Breast epithelium (tissue), 3 donors: ENCODE results near the gene RTN4R.

Experiments used
- CTCF ChIP-seq, 3 donors: fragments of 450-650 bp; IDR thresholded peaks; one replicate each; pipeline ENCODE4 v1.5.1; 2016 to 2017; ENCODE audit warnings: antibody characterized with exemption in 3 of 3, mild to moderate bottlenecking in 3 of 3, moderate library complexity in 3 of 3
- POLR2A ChIP-seq: fragments of 450-650 bp; IDR thresholded peaks from one replicate; pipeline ENCODE4 v1.6.1; 2016; ENCODE audit warnings: antibody characterized with exemption, mild to moderate bottlenecking, moderate library complexity

DNA sequence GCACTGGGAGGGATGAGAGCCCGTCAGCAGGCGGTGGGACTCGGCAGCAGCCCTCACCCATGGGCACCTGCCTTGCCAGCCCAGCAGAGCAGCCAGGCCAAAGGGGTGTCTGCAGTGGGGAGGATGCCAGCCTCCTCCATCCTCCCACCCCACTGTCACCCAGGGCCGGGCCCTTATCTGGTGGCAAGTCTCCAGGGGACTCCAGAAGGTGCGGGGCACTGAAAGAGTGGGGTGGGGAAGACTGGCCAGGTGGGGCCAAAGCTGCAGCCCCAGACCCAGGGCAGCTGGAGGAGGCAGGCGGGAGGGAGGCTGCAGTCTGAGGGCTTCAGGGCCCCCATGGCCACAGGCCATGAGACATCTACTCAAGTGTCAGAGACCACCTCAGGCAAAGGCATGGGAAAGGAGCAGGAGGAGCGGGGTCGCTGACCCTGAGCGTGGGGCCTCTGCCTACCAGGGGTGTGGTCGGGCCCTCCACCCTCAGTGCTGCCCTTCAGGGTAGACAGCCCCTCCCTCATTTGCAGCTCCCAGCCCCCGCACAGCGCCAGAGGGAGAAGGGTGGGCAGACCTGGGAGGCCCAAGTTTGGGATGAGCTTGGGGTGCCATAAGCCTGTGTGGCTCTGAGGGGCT, 48.2 kb upstream of the RTN4R start:
- no peak for TF ChIP-seq CTCF (IDR thresholded peaks at IDR 0.05)
- TF ChIP-seq POLR2A = no peak
